GM23248 (cell line): ENCODE results near the gene ZBTB40. TPM values are rescaled to one million over a fixed set of nuclear protein-coding genes. Genes with fewer than 3 reads are reported as not detected.

ENCODE experiments used
- DNase-seq: peaks from one replicate; pipeline ENCODE4 v3.0.0-alpha.2; 2015
- H2AFZ ChIP-seq: fragments of 200-600 bp; sonication (generic); 2 replicates; pipeline ENCODE4 v1.6.1; 2016; ENCODE audit warnings: antibody characterized with exemption
- H3F3A ChIP-seq: fragments of 200-600 bp; sonication (generic); 2 replicates; pipeline ENCODE4 v1.6.1; 2016; ENCODE audit warnings: mild to moderate bottlenecking, antibody characterized with exemption, mixed run types; ENCODE audit not compliant: insufficient read depth
- H3K27ac ChIP-seq: fragments of 200-600 bp; sonication (generic); 2 replicates; pipeline ENCODE4 v1.5.1; 2016; ENCODE audit warnings: mild to moderate bottlenecking
- H3K27me3 ChIP-seq: fragments of 200-600 bp; sonication (generic); replicated peaks from 2 replicates; pipeline ENCODE4 v1.6.1; 2016; ENCODE audit warnings: mild to moderate bottlenecking; ENCODE audit not compliant: insufficient read depth
- H3K36me3 ChIP-seq: fragments of 200-600 bp; sonication (generic); 2 replicates; pipeline ENCODE4 v1.6.1; 2016; ENCODE audit warnings: low read depth, mild to moderate bottlenecking
- H3K4me1 ChIP-seq: fragments of 200-600 bp; sonication (generic); 2 replicates; pipeline ENCODE4 v1.6.1; 2016; ENCODE audit warnings: mild to moderate bottlenecking; ENCODE audit not compliant: insufficient read depth
- H3K4me2 ChIP-seq: fragments of 200-600 bp; sonication (generic); one replicate; pipeline ENCODE4 v1.6.1; 2016; ENCODE audit warnings: mild to moderate bottlenecking; ENCODE audit not compliant: unreplicated experiment
- H3K4me3 ChIP-seq: fragments of 200-600 bp; sonication (generic); 2 replicates; pipeline ENCODE4 v1.5.1; 2016; ENCODE audit warnings: mild to moderate bottlenecking
- H3K79me2 ChIP-seq: fragments of 200-600 bp; sonication (generic); 2 replicates; pipeline ENCODE4 v1.6.1; 2016; ENCODE audit warnings: mild to moderate bottlenecking; ENCODE audit not compliant: insufficient read depth
- H3K9ac ChIP-seq: fragments of 200-600 bp; sonication (generic); 2 replicates; pipeline ENCODE4 v1.6.1; 2016; ENCODE audit warnings: mild to moderate bottlenecking
- H3K9me2 ChIP-seq: fragments of 200-600 bp; sonication (generic); 2 replicates; pipeline ENCODE4 v1.6.1; 2016; ENCODE audit warnings: mixed run types, mild to moderate bottlenecking, moderate library complexity; ENCODE audit not compliant: insufficient read depth
- H3K9me3 ChIP-seq: fragments of 200-600 bp; sonication (generic); one replicate; pipeline ENCODE4 v1.6.1; 2017; ENCODE audit warnings: low read depth
- H4K20me1 ChIP-seq: fragments of 200-600 bp; sonication (generic); 2 replicates; pipeline ENCODE4 v1.6.0; 2016; ENCODE audit not compliant: insufficient read depth
- EZH2 ChIP-seq: fragments of 200-600 bp; sonication (generic); IDR thresholded peaks from 2 replicates; pipeline ENCODE4 v1.6.1; 2018; ENCODE audit warnings: antibody characterized with exemption, mild to moderate bottlenecking; ENCODE audit not compliant: insufficient read depth, poor library complexity, severe bottlenecking
- EZH2phosphoT487 ChIP-seq: fragments of 200-600 bp; sonication (generic); IDR thresholded peaks from 2 replicates; pipeline ENCODE4 v1.6.1; 2018; ENCODE audit warnings: antibody characterized with exemption, moderate library complexity, mild to moderate bottlenecking, low read depth; ENCODE audit not compliant: insufficient read depth
- WGBS, 2 experiments: methylation state at CpG; one replicate each; pipeline ENCODE4 v1.1.6; 2015 to 2017; ENCODE audit warnings: low lambda C conversion rate in 2 of 2, low coverage in 1 of 2; ENCODE audit errors: missing lambda C conversion rate in 2 of 2; 5-methylcytosine and 5-hydroxymethylcytosine counted together
- in situ Hi-C: fragments of 300-500 bp; cut with MboI; formaldehyde crosslinking; loops from 2 replicates; pipeline ENCODE4 v1.15.0; 2020
- polyA plus RNA-seq: library from polyadenylated mRNA; unstranded; fragments of >200 nt; fragmentation: Nextera tagmentation; extraction: Ambion mirVana; gene quantifications from 2 replicates; pipeline ENCODE4 v1.2.1, GENCODE V29; 2016
- total RNA-seq: library from RNA; depleted of rRNA; stranded (reverse); fragments of >200 nt; shearing (Covaris generic); gene quantifications from 2 replicates; pipeline ENCODE4 v1.2.3, GENCODE V29; 2014

The ZBTB40 gene
- total and polyA plus RNA-seq, 2 experiments from 2014 or later = 3.3 to 8.1 TPM

GRCh38 chr1:22553104-22553880, 101.6 kb downstream of the ZBTB40 start:
- TF ChIP-seq EZH2phosphoT487 = no peak
- TF ChIP-seq EZH2 = no peak
- H3K27me3 ChIP-seq = peaks cover 39% of the 10 kb centered on the region
- H3K4me1 ChIP-seq = no peaks in the 10 kb centered on the region
- H3K27ac ChIP-seq = no peak overlapping the region
- H3K79me2 ChIP-seq = no peaks in the 10 kb centered on the region
- no peak overlapping the region for H2AFZ ChIP-seq
- no peaks in the 10 kb centered on the region for H3K9me2 ChIP-seq
- no peaks in the 10 kb centered on the region for H3F3A ChIP-seq
- in situ Hi-C loops = no loop called here
- no peaks in the 10 kb centered on the region for H3K9me3 ChIP-seq
- no peak overlapping the region for H3K9ac ChIP-seq
- 27 to 33% methylated on average over 18 of the region's 18 CpGs for WGBS, 2 experiments
- H3K4me2 ChIP-seq = no peak overlapping the region
- H4K20me1 ChIP-seq = no peaks in the 10 kb centered on the region
- DNase-seq = no peak
- H3K36me3 ChIP-seq = no peaks in the 10 kb centered on the region
- no peak overlapping the region for H3K4me3 ChIP-seq

GRCh38 chr1:22553991-22554522, 102.4 kb downstream of the ZBTB40 start:
- no peak overlapping the region for H3K9ac ChIP-seq
- H3K9me2 ChIP-seq = no peaks in the 10 kb centered on the region
- 83 to 87% methylated on average over 8 of the region's 8 CpGs for WGBS, 2 experiments
- no peak overlapping the region for H3K27ac ChIP-seq
- no peak overlapping the region for H3K4me2 ChIP-seq
- no peak overlapping the region for H2AFZ ChIP-seq
- no peaks in the 10 kb centered on the region for H4K20me1 ChIP-seq
- H3K4me3 ChIP-seq = no peak overlapping the region
- no peaks in the 10 kb centered on the region for H3K79me2 ChIP-seq
- no peaks in the 10 kb centered on the region for H3F3A ChIP-seq
- H3K4me1 ChIP-seq = no peaks in the 10 kb centered on the region
- no peak for DNase-seq
- no peaks in the 10 kb centered on the region for H3K36me3 ChIP-seq
- peaks cover 39% of the 10 kb centered on the region for H3K27me3 ChIP-seq
- in situ Hi-C loops = no loop called here
- no peaks in the 10 kb centered on the region for H3K9me3 ChIP-seq
- TF ChIP-seq EZH2phosphoT487 (no peak), EZH2 (no peak)

DNA sequence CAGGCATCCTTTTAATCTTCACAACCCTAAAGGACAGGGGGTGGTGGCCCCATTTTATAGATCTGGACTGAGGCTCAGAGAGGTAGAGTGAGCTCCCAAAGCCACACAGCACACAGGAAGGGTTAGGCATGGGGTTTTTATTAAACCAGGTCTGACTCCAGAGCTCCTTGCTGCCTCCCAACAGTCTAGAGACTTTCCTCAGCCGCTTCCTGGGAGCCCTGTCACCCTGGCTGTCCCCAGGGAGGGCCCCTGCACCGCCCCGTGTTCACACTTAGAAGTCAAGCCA, 103.7 kb downstream of the ZBTB40 start:
- no peak for TF ChIP-seq EZH2
- TF ChIP-seq EZH2phosphoT487 = no peak
- Histone ChIP-seq H3K4me1 (no peaks in the 10 kb centered on the region), H3K79me2 (no peaks in the 10 kb centered on the region), H3K27ac (no peak overlapping the region), H3K27me3 (peaks cover 52% of the 10 kb centered on the region), H3K4me2 (no peak overlapping the region), H3K9me3 (no peaks in the 10 kb centered on the region), H3K36me3 (no peaks in the 10 kb centered on the region), H4K20me1 (no peaks in the 10 kb centered on the region), H3F3A (no peaks in the 10 kb centered on the region), H3K9ac (no peak overlapping the region), H3K9me2 (no peaks in the 10 kb centered on the region), H3K4me3 (no peak overlapping the region), H2AFZ (no peak overlapping the region)
- in situ Hi-C loops = no loop called here
- DNase-seq = no peak
- WGBS, 2 experiments = 36 to 38% methylated on average over 3 of the region's 3 CpGs

GRCh38 chr1:22556391-22557104, 104.9 kb downstream of the ZBTB40 start:
- DNase-seq = no peak
- in situ Hi-C loops = no loop called here
- Histone ChIP-seq H3F3A (no peaks in the 10 kb centered on the region), H3K4me2 (no peak overlapping the region), H3K9ac (no peak overlapping the region), H3K9me3 (no peaks in the 10 kb centered on the region), H4K20me1 (no peaks in the 10 kb centered on the region), H3K27me3 (peaks cover 60% of the 10 kb centered on the region), H3K36me3 (no peaks in the 10 kb centered on the region), H3K79me2 (no peaks in the 10 kb centered on the region), H3K4me3 (no peak overlapping the region), H3K27ac (no peak overlapping the region), H3K4me1 (no peaks in the 10 kb centered on the region), H2AFZ (no peak overlapping the region), H3K9me2 (no peaks in the 10 kb centered on the region)
- TF ChIP-seq EZH2 = no peak
- no peak for TF ChIP-seq EZH2phosphoT487
- 28 to 29% methylated on average over 9 to 13 of the region's 13 CpGs for WGBS, 2 experiments
